NCI-H1092 (cell line): ENCODE measurements around the gene SMIM44.
A peak's percentile ranks its signal among the peaks of the same experiment; 100 is the strongest.

Experiments used
- DNase-seq: peaks from one replicate; lab custom pipeline; 2025; lab: John Stamatoyannopoulos, UW

Gene SMIM44

GRCh38 chr19:3434630-3435553, 48.3 kb downstream of the SMIM44 start:
- DNase-seq = peak; percentile 93

- no peak for DNase-seq
These were observed 49.3 kb downstream of the SMIM44 start for GRCh38 chr19:3433805-3434540.

GRCh38 chr19:3433313-3433712, 49.9 kb downstream of the SMIM44 start:
- DNase-seq = no peak
